Measurements from ENCODE around the gene GDPD4. TPM values are rescaled to one million over a fixed set of nuclear protein-coding genes. Genes with fewer than 3 reads are reported as not detected.

Gene GDPD4
- total RNA-seq, 1 donor = not detected

DNA sequence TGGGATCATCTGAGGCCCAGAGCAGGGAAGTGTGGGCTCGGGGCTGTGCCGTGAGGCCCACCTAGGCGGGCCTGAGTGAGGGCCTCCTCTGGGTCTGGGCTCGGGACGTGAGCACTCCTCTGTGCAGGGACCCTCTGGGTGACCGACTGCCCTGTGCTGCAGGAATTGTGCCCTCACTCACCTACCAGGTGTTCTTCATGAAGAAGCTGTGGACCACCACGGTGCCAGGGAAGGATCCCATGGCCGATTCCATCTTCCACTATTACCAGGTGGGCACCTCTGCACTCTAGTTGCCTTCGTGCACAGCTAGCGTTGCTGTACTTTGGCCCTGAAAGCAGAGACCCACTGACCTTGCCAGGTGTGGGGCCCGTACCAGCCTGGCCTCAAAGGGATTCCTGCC, 93.0 kb downstream of the GDPD4 start:
- TF ChIP-seq, protein P1, sequence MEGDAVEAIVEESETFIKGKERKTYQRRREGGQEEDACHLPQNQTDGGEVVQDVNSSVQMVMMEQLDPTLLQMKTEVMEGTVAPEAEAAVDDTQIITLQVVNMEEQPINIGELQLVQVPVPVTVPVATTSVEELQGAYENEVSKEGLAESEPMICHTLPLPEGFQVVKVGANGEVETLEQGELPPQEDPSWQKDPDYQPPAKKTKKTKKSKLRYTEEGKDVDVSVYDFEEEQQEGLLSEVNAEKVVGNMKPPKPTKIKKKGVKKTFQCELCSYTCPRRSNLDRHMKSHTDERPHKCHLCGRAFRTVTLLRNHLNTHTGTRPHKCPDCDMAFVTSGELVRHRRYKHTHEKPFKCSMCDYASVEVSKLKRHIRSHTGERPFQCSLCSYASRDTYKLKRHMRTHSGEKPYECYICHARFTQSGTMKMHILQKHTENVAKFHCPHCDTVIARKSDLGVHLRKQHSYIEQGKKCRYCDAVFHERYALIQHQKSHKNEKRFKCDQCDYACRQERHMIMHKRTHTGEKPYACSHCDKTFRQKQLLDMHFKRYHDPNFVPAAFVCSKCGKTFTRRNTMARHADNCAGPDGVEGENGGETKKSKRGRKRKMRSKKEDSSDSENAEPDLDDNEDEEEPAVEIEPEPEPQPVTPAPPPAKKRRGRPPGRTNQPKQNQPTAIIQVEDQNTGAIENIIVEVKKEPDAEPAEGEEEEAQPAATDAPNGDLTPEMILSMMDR (IDR thresholded peaks at IDR 0.05; ENCODE audit: insufficient read depth, low read length) = no peak
- no peak overlapping the region for H3K4me3 ChIP-seq (ENCODE audit: low read depth, low read length)
- no peak for DNase-seq (ENCODE audit: low read depth)

DNA sequence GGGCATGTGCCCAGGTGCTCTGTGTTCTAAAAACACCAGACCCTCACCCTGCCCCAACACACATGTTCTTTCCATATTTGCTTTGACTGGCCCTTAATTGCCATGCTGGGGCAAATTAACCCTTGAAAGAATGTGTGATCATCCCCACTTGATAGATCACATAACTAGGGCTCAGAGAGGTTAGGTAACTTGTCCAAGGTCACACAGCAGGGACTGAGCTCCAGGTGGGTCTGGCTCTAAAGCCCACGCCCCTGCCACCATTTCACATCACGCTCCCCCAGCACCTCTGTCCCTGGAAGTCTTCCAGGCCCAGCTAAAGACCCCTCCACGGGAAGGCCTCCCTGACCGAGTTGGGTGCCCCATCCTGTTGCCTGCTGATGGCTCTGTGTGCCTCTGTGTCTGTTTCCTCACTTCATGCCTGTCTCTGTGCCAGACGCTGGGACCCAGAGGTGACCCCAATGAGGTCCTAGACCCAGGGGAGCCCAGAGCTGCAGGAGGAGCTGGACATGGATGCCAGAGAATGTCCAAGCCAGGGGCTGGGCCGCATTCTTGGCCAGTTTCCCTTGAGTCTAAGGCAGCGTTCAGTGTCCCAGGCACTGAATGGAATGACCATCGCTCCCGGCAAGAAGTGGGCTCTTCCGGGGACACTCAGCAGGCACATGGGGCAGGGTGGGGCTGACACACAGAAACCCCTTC, 93.7 kb downstream of the GDPD4 start:
- TF ChIP-seq, protein P1 (IDR thresholded peaks at IDR 0.05; ENCODE audit: insufficient read depth, low read length) = no peak
- DNase-seq (ENCODE audit: low read depth) = peak; percentile 28
- no peak overlapping the region for H3K4me3 ChIP-seq (ENCODE audit: low read depth, low read length)

DNA sequence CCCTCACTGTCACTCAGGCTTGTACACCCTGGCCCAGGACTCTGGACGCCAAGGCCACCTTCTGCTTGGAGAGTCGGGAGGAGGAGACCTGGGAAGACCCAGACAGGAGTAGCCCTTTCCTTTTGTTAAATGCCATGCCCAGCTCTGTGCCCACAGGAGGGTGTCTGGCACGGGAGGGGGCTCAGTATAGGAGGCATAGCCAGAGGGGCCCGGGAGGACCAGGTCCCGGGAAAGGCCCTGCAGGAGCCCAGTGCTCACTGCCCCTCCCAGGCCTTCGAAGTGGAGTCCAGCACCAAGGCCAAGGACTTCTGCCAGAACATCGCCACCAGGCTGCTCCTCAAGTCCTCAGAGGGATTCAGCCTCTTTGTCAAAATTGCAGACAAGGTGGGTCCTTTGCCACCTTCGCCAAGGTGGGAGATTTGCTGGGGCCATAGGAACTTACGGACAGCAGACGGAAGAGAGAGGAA, 94.4 kb downstream of the GDPD4 start:
- no peak overlapping the region for H3K4me3 ChIP-seq (ENCODE audit: low read depth, low read length)
- no peak for DNase-seq (ENCODE audit: low read depth)
- TF ChIP-seq, protein P1 (IDR thresholded peaks at IDR 0.05; ENCODE audit: insufficient read depth, low read length) = no peak

DNA sequence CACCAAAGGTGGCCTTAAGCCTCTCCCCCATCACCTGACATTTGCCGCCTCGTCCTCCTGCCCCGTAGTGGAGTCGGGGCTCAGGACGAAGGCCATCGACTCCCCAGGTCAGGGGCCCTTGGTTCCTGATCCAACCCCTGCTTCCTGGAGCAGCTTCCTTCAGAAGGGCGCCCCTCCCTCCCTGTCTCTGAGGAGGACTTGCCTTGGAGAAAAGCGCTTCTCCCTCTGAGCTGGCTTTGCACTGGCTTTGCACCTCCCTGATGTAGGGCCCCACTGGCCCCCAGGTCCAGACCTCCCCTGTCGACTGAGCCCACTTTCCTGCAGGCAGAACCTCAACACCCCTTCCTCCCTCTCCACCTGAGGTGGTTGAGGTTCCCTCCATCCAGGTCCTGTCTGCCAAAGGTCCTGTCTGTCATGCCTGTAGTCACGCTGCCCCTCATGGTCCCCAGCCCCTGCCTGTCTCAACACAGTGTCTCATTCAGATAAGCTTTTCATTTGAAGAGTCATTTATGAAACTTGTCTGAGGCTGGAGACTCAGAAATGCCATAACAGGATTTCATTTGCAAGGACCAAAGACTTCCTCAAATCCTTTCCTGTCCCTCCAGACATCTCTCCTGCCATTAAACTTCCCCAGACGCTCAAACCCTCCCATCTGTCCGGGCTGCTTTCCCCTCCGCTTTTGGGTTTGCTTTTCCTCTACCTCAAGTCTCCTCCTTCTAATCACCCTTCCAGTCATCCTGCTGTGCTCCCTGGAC, 95.0 kb downstream of the GDPD4 start:
- H3K4me3 ChIP-seq (ENCODE audit: low read depth, low read length) = no peak overlapping the region
- TF ChIP-seq, protein P1 (IDR thresholded peaks at IDR 0.05; ENCODE audit: insufficient read depth, low read length) = no peak
- no peak for DNase-seq (ENCODE audit: low read depth)

DNA sequence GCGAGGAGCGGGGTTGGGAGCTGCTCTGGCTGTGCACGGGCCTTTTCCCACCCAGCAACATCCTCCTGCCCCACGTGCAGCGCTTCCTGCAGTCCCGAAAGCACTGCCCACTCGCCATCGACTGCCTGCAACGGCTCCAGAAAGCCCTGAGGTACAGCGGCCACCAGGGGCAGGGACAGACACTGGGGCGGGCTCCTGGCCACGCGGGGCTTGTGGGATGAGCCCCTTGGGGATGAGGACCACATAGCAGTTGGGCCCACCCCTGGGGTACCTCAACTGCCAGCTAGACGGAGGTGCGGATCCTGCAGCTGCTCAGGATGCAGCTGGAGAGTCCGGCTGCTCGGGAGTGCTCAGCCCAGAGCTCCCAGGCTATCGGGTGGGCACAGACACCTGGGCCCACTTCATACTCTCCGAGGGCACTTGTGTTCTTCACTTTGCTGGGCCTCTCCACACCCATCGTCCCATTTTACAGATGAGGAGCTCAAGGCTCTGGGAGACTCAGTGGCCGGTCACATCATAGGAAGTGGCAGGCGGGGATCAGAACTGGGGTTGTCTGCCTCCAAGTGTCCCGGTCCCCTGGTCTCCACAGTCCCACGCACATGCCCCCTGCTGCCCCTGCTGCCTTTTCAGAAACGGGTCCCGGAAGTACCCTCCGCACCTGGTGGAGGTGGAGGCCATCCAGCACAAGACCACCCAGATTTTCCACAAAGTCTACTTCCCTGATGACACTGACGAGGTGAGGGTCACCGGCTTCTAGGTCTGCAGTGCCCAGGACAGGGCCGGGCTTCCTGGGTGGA, 95.8 kb downstream of the GDPD4 start:
- DNase-seq (ENCODE audit: low read depth) = no peak
- TF ChIP-seq, protein P1 (IDR thresholded peaks at IDR 0.05; ENCODE audit: insufficient read depth, low read length) = no peak
- no peak overlapping the region for H3K4me3 ChIP-seq (ENCODE audit: low read depth, low read length)

DNA sequence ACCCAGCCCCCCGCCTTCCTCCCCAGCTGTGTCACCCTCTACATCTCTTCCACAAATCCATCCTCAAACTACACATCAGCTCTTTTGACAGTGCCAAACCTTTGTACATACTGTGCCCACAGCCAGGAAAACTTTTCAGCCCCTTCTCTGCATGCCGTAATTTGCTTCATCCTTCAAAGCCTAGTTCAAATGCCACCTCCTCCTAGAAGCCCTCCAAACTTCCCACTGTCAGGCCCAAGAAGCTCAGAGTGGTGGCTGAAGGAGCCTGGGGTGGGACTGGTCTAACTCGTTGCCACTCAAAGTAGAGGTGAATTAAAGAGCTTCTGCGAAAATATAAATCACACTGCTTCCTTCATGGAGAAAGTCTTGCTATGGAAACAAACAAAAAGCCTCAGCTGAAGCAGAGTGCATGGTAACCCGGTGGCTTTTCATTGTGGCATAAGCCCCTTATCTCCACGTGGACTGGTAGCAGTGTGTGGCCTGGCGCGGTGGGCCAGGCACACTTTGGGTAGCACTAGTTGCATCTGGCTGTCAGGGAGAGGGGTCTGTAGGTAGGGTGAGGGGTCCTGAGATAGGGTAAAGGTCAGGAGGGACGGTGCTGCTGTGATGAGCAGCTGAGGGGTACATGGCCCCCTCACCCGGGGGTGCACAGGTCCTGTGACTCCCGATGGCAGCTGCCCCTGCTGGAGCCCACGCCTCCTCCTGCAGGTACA, 96.6 kb downstream of the GDPD4 start:
- no peak for DNase-seq (ENCODE audit: low read depth)
- TF ChIP-seq, protein P1 (IDR thresholded peaks at IDR 0.05; ENCODE audit: insufficient read depth, low read length) = no peak
- no peak overlapping the region for H3K4me3 ChIP-seq (ENCODE audit: low read depth, low read length)

Data from fibroblast of the aortic adventitia (primary cell).